Liver (tissue), 2 donors: Measurements from ENCODE around the gene TCF7L2.

ENCODE experiments used
- CTCF ChIP-seq: fragments of 150-350 bp; IDR thresholded peaks from 2 replicates; pipeline ENCODE4 v1.5.1; 2017; ENCODE audit warnings: improper control_type of control experiment, low read depth, low read length; ENCODE audit not compliant: missing input control
- MAX ChIP-seq: IDR thresholded peaks from 2 replicates; pipeline ENCODE4 v1.6.1; 2016; ENCODE audit warnings: antibody characterized with exemption
- donor health status: healthy.

- no peak for TF ChIP-seq CTCF
- TF ChIP-seq MAX, result no peak
Observed at GRCh38 chr10:112981553-112981952, 31.5 kb downstream of the TCF7L2 start.
